ENCODE results near the gene ROMO1. TPM values are rescaled to one million over a fixed set of nuclear protein-coding genes. Genes with fewer than 3 reads are reported as not detected.

Gene ROMO1
- total RNA-seq, 1 donor from 2014 or later: 110 TPM

DNA sequence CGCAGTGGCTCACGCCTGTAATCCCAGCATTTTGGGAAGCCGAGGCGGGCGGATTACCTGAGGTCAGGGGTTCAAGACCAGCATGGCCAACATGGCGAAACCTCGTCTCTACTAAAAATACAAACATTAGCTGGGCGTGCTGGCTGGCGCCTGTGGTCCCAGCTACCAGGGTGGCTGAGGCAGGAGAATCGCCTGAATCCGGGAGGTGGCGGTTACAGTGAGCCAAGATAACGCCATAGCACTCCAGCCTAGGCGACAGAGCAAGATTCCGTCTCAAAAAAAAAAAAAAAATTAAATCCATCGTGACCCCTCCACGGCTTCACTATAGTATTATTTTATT lies 33.3 kb upstream of the ROMO1 start:
- no peaks in the 10 kb centered on the region for H3K9me3 Mint-ChIP-seq (ENCODE audit: unreplicated experiment)
- H3K4me1 Mint-ChIP-seq (ENCODE audit: unreplicated experiment): peaks cover 34% of the 10 kb centered on the region
- TF ChIP-seq, protein P1, sequence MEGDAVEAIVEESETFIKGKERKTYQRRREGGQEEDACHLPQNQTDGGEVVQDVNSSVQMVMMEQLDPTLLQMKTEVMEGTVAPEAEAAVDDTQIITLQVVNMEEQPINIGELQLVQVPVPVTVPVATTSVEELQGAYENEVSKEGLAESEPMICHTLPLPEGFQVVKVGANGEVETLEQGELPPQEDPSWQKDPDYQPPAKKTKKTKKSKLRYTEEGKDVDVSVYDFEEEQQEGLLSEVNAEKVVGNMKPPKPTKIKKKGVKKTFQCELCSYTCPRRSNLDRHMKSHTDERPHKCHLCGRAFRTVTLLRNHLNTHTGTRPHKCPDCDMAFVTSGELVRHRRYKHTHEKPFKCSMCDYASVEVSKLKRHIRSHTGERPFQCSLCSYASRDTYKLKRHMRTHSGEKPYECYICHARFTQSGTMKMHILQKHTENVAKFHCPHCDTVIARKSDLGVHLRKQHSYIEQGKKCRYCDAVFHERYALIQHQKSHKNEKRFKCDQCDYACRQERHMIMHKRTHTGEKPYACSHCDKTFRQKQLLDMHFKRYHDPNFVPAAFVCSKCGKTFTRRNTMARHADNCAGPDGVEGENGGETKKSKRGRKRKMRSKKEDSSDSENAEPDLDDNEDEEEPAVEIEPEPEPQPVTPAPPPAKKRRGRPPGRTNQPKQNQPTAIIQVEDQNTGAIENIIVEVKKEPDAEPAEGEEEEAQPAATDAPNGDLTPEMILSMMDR (IDR thresholded peaks at IDR 0.05): no peak
- no peaks in the 10 kb centered on the region for H3K27me3 Mint-ChIP-seq (ENCODE audit: unreplicated experiment)
- peak overlapping the region; percentile 27 for H3K27ac Mint-ChIP-seq (ENCODE audit: unreplicated experiment)
- peaks cover 27% of the 10 kb centered on the region for H3K36me3 Mint-ChIP-seq (ENCODE audit: unreplicated experiment)
- no peak overlapping the region for H3K4me3 Mint-ChIP-seq (ENCODE audit: unreplicated experiment)
- DNase-seq (ENCODE audit: extremely low spot score, unreplicated experiment): peak; percentile 53

DNA sequence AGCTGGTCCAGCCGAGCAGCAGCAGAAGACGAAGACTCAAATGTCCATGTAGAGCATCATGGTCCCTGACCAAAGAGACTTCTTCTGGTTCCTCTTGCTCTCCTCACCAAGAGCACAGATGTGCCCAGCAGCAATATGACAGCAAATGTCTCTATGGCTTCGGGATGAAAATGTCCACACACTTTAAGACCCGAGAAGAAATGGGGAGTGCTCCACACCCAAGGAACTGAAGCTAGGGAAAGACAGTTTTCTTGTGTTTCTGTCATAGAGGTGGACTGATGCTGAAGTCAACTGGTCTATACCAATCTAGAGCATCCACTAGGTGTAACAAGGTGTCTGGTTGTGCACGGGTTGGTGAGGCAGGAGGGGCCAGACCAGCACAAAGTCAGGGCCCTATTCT lies 30.0 kb upstream of the ROMO1 start:
- H3K4me3 Mint-ChIP-seq (ENCODE audit: unreplicated experiment): no peak overlapping the region
- H3K27ac Mint-ChIP-seq (ENCODE audit: unreplicated experiment): no peak overlapping the region
- H3K27me3 Mint-ChIP-seq (ENCODE audit: unreplicated experiment): no peaks in the 10 kb centered on the region
- H3K4me1 Mint-ChIP-seq (ENCODE audit: unreplicated experiment): peaks cover 4% of the 10 kb centered on the region
- TF ChIP-seq, protein P1 (IDR thresholded peaks at IDR 0.05): no peak
- H3K36me3 Mint-ChIP-seq (ENCODE audit: unreplicated experiment): peaks cover 42% of the 10 kb centered on the region
- H3K9me3 Mint-ChIP-seq (ENCODE audit: unreplicated experiment): no peaks in the 10 kb centered on the region
- peak; percentile 30 for DNase-seq (ENCODE audit: extremely low spot score, unreplicated experiment)

DNA sequence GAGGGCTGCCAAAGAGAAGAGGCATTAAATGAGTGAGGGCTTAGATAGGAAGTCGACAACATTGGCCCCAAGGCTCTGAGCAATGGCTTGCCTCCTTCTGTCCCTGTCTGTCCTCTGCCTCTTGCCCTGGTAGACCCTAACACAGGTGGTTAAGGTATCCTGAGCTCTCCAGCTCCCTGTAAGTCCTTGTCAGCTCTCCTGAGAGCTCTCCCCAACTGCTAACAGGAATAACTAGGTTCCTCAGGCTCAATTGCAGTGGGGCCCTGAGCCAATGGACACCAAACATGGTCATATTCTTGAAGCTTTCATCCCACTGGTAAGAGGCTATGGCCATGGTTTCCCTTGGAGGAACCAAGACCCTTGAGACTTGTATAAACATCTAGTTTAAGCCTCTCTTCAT lies 29.5 kb upstream of the ROMO1 start:
- Mint-ChIP-seq H3K9me3 (ENCODE audit: unreplicated experiment) (no peaks in the 10 kb centered on the region), H3K4me3 (ENCODE audit: unreplicated experiment) (no peak overlapping the region), H3K27ac (ENCODE audit: unreplicated experiment) (no peak overlapping the region), H3K4me1 (ENCODE audit: unreplicated experiment) (peaks cover 4% of the 10 kb centered on the region), H3K36me3 (ENCODE audit: unreplicated experiment) (peaks cover 43% of the 10 kb centered on the region), H3K27me3 (ENCODE audit: unreplicated experiment) (no peaks in the 10 kb centered on the region)
- DNase-seq (ENCODE audit: extremely low spot score, unreplicated experiment): peak; percentile 60
- TF ChIP-seq, protein P1 (IDR thresholded peaks at IDR 0.05): no peak

DNA sequence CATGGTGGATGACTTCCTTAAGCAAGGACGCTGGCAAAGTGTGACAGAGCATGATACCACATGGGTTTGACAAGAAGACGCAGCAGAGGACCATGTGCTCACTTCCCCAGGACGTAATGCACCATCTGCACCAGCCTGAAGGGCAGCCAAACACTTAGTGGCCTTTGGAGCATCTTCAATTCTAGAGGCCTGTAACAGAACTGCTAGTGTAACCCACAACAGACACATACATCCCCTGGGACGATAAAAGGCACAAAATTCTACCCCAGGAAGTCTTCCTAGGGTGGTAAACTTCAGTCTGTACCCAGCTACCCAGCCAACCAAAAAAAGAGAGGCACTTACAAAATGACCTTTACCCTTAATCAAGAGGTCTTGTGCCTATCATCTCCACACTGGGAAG lies 25.3 kb upstream of the ROMO1 start:
- Mint-ChIP-seq H3K4me3 (ENCODE audit: unreplicated experiment) (no peak overlapping the region), H3K4me1 (ENCODE audit: unreplicated experiment) (no peaks in the 10 kb centered on the region), H3K27ac (ENCODE audit: unreplicated experiment) (no peak overlapping the region), H3K27me3 (ENCODE audit: unreplicated experiment) (no peaks in the 10 kb centered on the region), H3K36me3 (ENCODE audit: unreplicated experiment) (peaks cover 41% of the 10 kb centered on the region), H3K9me3 (ENCODE audit: unreplicated experiment) (no peaks in the 10 kb centered on the region)
- TF ChIP-seq, protein P1 (IDR thresholded peaks at IDR 0.05): no peak
- DNase-seq (ENCODE audit: extremely low spot score, unreplicated experiment): peak; percentile 44

DNA sequence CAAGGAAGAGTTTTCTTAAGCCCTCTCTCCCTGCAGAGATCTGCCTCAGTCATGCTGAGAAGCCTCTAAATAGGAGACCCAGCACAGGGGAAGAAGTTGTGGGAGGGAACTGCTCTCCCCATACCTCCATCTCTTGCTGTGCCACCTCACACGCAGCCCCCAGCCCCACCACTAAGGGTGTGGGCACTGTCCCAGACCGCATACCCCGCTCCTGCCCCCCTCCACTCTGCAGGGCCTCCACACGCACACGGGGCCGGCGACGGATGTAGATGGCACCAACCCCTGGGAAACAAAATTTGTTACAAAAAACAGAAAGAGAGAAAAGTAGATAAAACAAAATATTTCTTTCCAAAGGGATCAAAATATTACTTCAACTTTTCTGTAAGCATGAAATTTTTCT lies 24.3 kb upstream of the ROMO1 start:
- Mint-ChIP-seq H3K9me3 (ENCODE audit: unreplicated experiment) (no peaks in the 10 kb centered on the region), H3K27ac (ENCODE audit: unreplicated experiment) (no peak overlapping the region), H3K27me3 (ENCODE audit: unreplicated experiment) (no peaks in the 10 kb centered on the region), H3K4me3 (ENCODE audit: unreplicated experiment) (no peak overlapping the region), H3K4me1 (ENCODE audit: unreplicated experiment) (no peaks in the 10 kb centered on the region), H3K36me3 (ENCODE audit: unreplicated experiment) (peaks cover 32% of the 10 kb centered on the region)
- TF ChIP-seq, protein P1 (IDR thresholded peaks at IDR 0.05): no peak
- DNase-seq (ENCODE audit: extremely low spot score, unreplicated experiment): peak; percentile 48

Data from osteocyte (in vitro differentiated cells).